Loucy (cell line): Measurements from ENCODE around the gene SIM2.

Source experiments
- H2AFZ ChIP-seq: fragments of 200-600 bp; sonication (generic); 2 replicates; pipeline ENCODE4 v1.6.0; 2016; ENCODE audit warnings: antibody characterized with exemption, mild to moderate bottlenecking, low read length, moderate library complexity
- H3F3A ChIP-seq: fragments of 200-600 bp; 2 replicates; pipeline ENCODE4 v1.6.0; 2016; ENCODE audit warnings: antibody characterized with exemption, low read depth, mild to moderate bottlenecking
- H3K27me3 ChIP-seq: fragments of 200-600 bp; sonication (generic); 2 replicates; pipeline ENCODE4 v1.6.1; 2014; ENCODE audit warnings: low read length, mild to moderate bottlenecking; ENCODE audit not compliant: insufficient read depth, poor library complexity, severe bottlenecking
- H3K36me3 ChIP-seq: fragments of 200-600 bp; sonication (generic); 2 replicates; pipeline ENCODE4 v1.6.1; 2016; ENCODE audit warnings: low read length; ENCODE audit not compliant: insufficient read depth
- H3K4me1 ChIP-seq: fragments of 200-600 bp; sonication (generic); 2 replicates; pipeline ENCODE4 v1.5.1; 2014; ENCODE audit warnings: low read length, mild to moderate bottlenecking; ENCODE audit not compliant: insufficient read depth, poor library complexity, severe bottlenecking
- H3K4me2 ChIP-seq: fragments of 200-600 bp; sonication (generic); 2 replicates; pipeline ENCODE4 v1.6.0; 2014; ENCODE audit warnings: antibody characterized with exemption, low read length, low read depth, mild to moderate bottlenecking; ENCODE audit not compliant: poor library complexity, severe bottlenecking
- H3K4me3 ChIP-seq: fragments of 200-600 bp; sonication (generic); 2 replicates; pipeline ENCODE4 v1.5.1; 2014; ENCODE audit warnings: low read length, mild to moderate bottlenecking, mixed read lengths; ENCODE audit not compliant: poor library complexity, severe bottlenecking
- H3K79me2 ChIP-seq: fragments of 200-600 bp; sonication (generic); 2 replicates; pipeline ENCODE4 v1.6.1; 2014; ENCODE audit warnings: low read length; ENCODE audit not compliant: insufficient read depth
- H3K9ac ChIP-seq: fragments of 200-600 bp; sonication (generic); 2 replicates; pipeline ENCODE4 v1.6.0; 2014; ENCODE audit warnings: mild to moderate bottlenecking, low read depth, low read length, moderate library complexity; ENCODE audit not compliant: poor library complexity, severe bottlenecking
- H3K9me2 ChIP-seq: fragments of 200-600 bp; sonication (generic); replicated peaks from 2 replicates; pipeline ENCODE4 v1.6.1; 2016; ENCODE audit warnings: low read depth, low read length, mixed read lengths
- H3K9me3 ChIP-seq: fragments of 200-600 bp; sonication (generic); 2 replicates; pipeline ENCODE4 v1.6.1; 2014; ENCODE audit warnings: mild to moderate bottlenecking, antibody characterized with exemption, low read length, low read depth; ENCODE audit not compliant: insufficient read depth
- H4K20me1 ChIP-seq: fragments of 200-600 bp; sonication (generic); 2 replicates; pipeline ENCODE4 v1.6.0; 2014; ENCODE audit warnings: antibody characterized with exemption, low read length, mild to moderate bottlenecking; ENCODE audit not compliant: insufficient read depth, poor library complexity, severe bottlenecking
- EZH2phosphoT487 ChIP-seq: fragments of 200-600 bp; IDR thresholded peaks from 2 replicates; pipeline ENCODE4 v1.6.1; 2018; ENCODE audit warnings: antibody characterized with exemption, mild to moderate bottlenecking, moderate library complexity, borderline replicate concordance
- TF ChIP-seq, protein P1 (sequence below): fragments of 200-600 bp; sonication (generic); conservative IDR thresholded peaks from 2 replicates; pipeline ENCODE4 v1.5.1; 2014; ENCODE audit warnings: mild to moderate bottlenecking, antibody characterized with exemption, low read length

Gene SIM2

DNA sequence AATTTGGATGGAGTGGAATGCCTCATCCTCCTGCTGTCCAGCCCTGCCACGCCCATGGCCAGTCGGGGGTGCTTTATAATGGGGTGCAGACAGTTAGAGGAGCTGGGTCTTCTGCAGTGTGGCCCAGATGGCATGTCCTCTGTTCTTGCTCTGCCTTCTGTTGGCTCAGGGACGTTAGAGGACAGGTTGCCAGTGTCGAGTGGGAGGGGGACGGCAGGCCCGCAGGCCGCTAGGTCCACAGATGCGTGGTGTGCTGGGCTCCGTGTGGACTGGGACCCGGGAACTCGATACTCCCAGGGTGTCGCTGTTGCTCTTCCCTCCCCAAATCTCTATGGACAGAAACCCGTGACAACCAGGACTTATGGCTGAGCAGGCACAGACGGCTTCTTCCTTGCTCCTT lies 33.3 kb downstream of the SIM2 start:
- TF ChIP-seq, protein P1, sequence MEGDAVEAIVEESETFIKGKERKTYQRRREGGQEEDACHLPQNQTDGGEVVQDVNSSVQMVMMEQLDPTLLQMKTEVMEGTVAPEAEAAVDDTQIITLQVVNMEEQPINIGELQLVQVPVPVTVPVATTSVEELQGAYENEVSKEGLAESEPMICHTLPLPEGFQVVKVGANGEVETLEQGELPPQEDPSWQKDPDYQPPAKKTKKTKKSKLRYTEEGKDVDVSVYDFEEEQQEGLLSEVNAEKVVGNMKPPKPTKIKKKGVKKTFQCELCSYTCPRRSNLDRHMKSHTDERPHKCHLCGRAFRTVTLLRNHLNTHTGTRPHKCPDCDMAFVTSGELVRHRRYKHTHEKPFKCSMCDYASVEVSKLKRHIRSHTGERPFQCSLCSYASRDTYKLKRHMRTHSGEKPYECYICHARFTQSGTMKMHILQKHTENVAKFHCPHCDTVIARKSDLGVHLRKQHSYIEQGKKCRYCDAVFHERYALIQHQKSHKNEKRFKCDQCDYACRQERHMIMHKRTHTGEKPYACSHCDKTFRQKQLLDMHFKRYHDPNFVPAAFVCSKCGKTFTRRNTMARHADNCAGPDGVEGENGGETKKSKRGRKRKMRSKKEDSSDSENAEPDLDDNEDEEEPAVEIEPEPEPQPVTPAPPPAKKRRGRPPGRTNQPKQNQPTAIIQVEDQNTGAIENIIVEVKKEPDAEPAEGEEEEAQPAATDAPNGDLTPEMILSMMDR = no peak
- H3K27me3 ChIP-seq = no peaks in the 10 kb centered on the region

DNA sequence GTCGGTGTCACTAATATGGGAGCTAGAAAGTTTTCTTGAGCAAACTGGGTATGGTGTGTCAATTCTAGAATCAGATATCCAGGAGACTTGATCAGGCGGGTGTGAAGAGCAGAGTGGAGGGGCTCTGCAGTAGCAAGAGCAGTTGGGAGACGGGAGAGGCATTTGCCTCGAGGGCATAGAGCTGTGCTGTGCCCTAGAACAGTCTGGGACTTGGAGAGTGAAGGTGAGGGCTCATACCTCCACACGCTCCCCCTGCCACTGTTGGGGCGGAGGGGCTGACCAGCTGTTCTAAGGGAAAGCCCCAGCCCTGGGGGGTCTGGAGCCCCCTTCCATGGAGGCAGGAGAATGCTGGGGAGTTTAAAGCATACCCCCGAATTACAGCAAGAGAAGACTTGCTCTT lies 33.8 kb downstream of the SIM2 start:
- H3K4me3 ChIP-seq = no peak overlapping the region
- H3K9me3 ChIP-seq = no peaks in the 10 kb centered on the region
- no peak overlapping the region for H3K9ac ChIP-seq
- H3K79me2 ChIP-seq = no peaks in the 10 kb centered on the region
- H3K9me2 ChIP-seq = no peaks in the 10 kb centered on the region
- H3K4me1 ChIP-seq = no peaks in the 10 kb centered on the region
- H4K20me1 ChIP-seq = no peaks in the 10 kb centered on the region
- H3K36me3 ChIP-seq = no peaks in the 10 kb centered on the region
- H3K4me2 ChIP-seq = no peak overlapping the region
- no peak for TF ChIP-seq EZH2phosphoT487
- TF ChIP-seq, protein P1 = no peak
- no peak overlapping the region for H2AFZ ChIP-seq
- H3F3A ChIP-seq = no peaks in the 10 kb centered on the region
- no peaks in the 10 kb centered on the region for H3K27me3 ChIP-seq

More for the DNA sequence above, 33.3 kb downstream of the SIM2 start:
- H4K20me1 ChIP-seq = no peaks in the 10 kb centered on the region
- H3K4me1 ChIP-seq = no peaks in the 10 kb centered on the region
- no peaks in the 10 kb centered on the region for H3K36me3 ChIP-seq
- H3K79me2 ChIP-seq = no peaks in the 10 kb centered on the region
- no peaks in the 10 kb centered on the region for H3F3A ChIP-seq
- no peak overlapping the region for H3K4me2 ChIP-seq
- no peak overlapping the region for H3K9ac ChIP-seq
- H2AFZ ChIP-seq = no peak overlapping the region
- no peaks in the 10 kb centered on the region for H3K9me2 ChIP-seq
- H3K4me3 ChIP-seq = no peak overlapping the region
- no peaks in the 10 kb centered on the region for H3K9me3 ChIP-seq

DNA sequence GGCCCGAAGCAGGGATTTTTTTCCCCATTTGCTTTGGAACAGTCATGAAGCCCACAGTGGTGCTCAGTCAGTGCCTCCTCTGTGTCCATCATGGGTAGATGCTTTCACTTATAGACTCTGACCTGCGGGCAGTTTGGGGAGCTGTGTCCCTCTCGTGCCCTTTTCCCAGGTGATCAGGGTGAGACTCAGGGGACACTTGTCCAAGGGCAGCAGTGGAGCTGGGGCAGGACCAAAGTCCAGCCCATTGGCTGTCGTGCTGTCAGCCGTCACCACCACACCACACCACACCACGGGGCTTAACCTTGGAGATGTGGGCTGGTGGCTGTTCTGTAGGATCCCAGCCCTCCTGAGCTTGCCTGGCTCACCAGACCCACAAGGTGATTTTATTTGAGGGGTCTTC lies 34.9 kb downstream of the SIM2 start:
- Histone ChIP-seq H3K27me3 (no peaks in the 10 kb centered on the region), H3K4me2 (no peak overlapping the region), H3K9ac (no peak overlapping the region), H3K4me3 (no peak overlapping the region), H3K9me2 (no peaks in the 10 kb centered on the region), H3K79me2 (no peaks in the 10 kb centered on the region), H3K4me1 (no peaks in the 10 kb centered on the region), H3K36me3 (no peaks in the 10 kb centered on the region), H3F3A (no peaks in the 10 kb centered on the region), H4K20me1 (no peaks in the 10 kb centered on the region), H2AFZ (no peak overlapping the region), H3K9me3 (no peaks in the 10 kb centered on the region)
- no peak for TF ChIP-seq EZH2phosphoT487
- TF ChIP-seq, protein P1 = no peak
